Stimulated activated CD4-positive, alpha-beta T cell treated with anti-CD3 and anti-CD28 coated beads, Interleukin-15, amount 100 ng/mL, for 24 hours (primary cell): Measurements from ENCODE around the gene ATF6B.
"Not testable (repeated sequence)": the region's sequence is repeated elsewhere in the genome, so short reads cannot be mapped to it uniquely, and the experiment has no call there.

Experiments
- DNase-seq: peaks from one replicate; pipeline ENCODE4 v3.0.0-alpha.2; 2020

ATF6B gene

GRCh38 chr6:32079566-32080290 is 48.3 kb downstream of the ATF6B start:
- no peak for DNase-seq

- no peak for DNase-seq
Observed at GRCh38 chr6:32076321-32076809, 51.7 kb downstream of the ATF6B start.

GRCh38 chr6:32075781-32076180 is 52.3 kb downstream of the ATF6B start:
- no peak for DNase-seq

GRCh38 chr6:32074996-32075532 is 53.0 kb downstream of the ATF6B start:
- no peak for DNase-seq

- DNase-seq, result no peak
Observed at GRCh38 chr6:32073613-32074012, 54.4 kb downstream of the ATF6B start.

- no peak for DNase-seq
Observed at GRCh38 chr6:32073101-32073500, 54.9 kb downstream of the ATF6B start.

GRCh38 chr6:32070814-32071543 is 57.1 kb downstream of the ATF6B start:
- DNase-seq, result no peak

GRCh38 chr6:32069878-32070515 is 58.0 kb downstream of the ATF6B start:
- no peak for DNase-seq

GRCh38 chr6:32069460-32069859 is 58.6 kb downstream of the ATF6B start:
- no peak for DNase-seq

GRCh38 chr6:32068867-32069266 is 59.2 kb downstream of the ATF6B start:
- DNase-seq, result no peak

- not testable (repeated sequence) for DNase-seq
Observed at GRCh38 chr6:32068315-32068714, 59.7 kb downstream of the ATF6B start.

- DNase-seq, result not testable (repeated sequence)
Observed at GRCh38 chr6:32067521-32067920, 60.5 kb downstream of the ATF6B start.
